Erythroblast (primary cell): ENCODE results near the gene GPR119.

ENCODE experiments used
- GATA1 ChIP-seq: IDR thresholded peaks from 2 replicates; pipeline ENCODE4 v1.6.1; 2011; ENCODE audit warnings: low read depth, mild to moderate bottlenecking, control low read depth, low read length, moderate library complexity
- POLR2A ChIP-seq: IDR thresholded peaks from 2 replicates; pipeline ENCODE4 v1.6.1; 2011; ENCODE audit warnings: mild to moderate bottlenecking, low read length

DNA sequence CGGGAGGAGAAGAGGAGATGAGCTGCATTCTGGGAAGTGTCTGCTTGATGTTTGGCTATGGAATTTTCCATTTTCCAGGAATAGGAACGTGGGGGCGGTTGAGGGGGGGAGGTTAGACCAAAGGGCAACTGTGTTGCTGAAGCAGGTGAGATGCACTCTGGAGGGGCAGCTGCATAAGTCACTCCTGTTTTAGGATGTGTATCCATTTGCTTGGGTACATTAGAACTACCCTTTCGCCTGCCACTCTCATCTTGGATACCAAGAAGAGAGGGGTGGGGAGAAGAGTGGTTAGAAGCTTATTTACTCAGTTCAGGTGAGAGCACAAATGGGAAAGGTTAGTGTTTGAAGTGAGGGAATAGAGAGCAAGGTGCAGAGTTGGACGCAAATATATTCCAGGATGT is 934 bp upstream of the GPR119 start:
- TF ChIP-seq POLR2A: no peak
- TF ChIP-seq GATA1: no peak
